Measurements from ENCODE around the gene NLE1.
A peak's percentile ranks its signal among the peaks of the same experiment; 100 is the strongest.
"Not testable (repeated sequence)": the region's sequence is repeated elsewhere in the genome, so short reads cannot be mapped to it uniquely, and the experiment has no call there.

NLE1 gene

DNA sequence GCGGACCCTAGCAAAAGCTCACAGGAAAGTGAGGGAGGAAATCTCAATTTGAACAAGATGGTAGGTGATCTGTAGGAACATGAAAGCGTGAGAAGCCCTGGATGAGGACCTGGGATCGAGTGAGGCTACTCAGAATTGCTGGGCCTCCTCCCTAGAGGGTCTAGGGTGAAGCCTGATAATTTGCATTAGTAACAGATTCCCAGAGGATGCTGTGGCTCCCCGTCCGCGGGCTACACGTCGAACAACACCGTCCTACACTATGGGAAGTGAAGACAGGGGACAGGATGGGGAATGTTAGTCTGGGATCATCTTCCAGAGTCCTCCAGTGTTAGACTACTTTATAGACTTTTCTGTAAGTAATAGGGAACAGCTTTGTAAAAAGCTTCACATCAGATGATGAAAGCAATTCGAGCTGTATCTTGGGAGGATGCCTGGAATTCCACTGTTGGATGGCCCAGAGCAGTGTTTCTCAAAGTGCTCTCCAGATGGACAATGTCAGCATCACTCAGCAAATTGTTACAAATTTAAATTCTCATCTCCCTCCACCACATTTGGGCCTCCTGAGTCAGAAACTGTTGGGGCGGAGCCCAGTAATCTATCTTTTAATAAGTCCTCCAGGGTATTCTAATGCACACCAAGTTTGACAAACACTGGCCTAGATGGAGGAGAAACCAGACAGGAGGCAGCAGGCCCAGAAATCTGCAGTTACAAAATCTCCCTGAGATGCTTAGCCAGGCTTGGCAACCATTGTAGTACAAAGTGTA is 14.2 kb downstream of the NLE1 start:
- DNase-seq, result no peak

DNA sequence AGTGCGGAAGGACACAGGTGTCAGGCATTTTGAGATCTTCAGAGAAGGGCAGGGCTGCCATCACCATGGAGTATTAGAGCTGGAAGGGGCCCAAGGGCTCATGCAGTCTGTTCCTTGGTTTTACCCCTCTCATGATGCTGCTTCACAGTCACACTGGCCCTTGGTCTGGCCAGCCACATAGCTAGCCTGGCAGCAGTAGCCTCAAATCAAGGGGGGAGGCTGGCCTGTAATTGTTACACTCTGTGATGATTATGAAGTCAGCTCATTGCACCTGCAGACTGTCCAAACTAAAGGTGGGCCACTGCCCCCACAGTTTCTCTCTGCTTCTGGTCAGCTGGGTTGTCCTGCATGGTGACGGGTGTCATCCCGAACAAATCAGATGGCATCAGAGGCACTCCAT is 20.8 kb downstream of the NLE1 start, which contains the start of gene FNDC8:
TSS of gene FNDC8 (plus strand) at position 301 of the 400 bp plus-strand sequence. CDS start at position 380, 79 bp downstream.
- DNase-seq, result no peak

DNA sequence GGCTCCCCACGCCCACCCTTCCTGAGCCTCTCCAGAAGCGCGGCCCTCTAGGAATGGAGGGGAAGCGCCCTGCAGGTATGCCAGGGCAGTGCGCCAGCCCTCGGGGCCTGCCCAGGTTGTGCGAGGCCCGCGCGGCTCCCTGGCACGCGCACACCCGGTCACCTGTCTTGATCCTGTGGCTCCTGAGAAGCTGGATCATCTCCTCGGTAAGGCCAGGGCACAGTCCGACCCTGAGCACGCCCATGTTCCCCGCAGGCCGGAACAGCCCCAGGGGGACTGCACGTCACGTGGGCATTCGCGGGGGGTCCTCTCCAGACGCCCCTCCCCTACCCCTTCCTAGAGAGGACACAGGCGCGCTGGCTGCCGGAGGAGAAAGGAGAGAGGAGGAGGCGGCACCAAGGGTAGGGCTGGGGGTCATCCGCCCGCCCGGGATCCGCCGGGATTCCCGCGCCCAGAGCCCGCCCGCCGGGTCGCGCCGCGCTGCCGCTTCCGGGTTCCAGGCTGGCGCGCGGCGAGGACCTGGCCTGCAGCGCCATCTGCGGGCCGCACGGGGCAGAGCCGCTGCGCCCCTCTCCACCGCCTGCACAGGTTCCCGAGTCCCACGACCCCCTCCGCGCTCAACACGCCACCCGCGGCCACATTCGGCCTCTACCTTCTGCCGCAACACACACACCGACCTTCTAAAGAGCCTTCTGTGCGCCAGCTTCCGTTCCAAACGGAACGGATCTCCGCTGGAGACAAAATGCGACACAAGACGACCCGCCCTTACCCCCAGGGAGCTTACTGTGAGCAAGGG is 22.5 kb downstream of the NLE1 start, which contains the start of gene RAD51D:
TSS of gene RAD51D (minus strand) at position 491 of the 796 bp plus-strand sequence. CDS start at position 244, 247 bp downstream.
- DNase-seq, result peak; percentile 59

DNA sequence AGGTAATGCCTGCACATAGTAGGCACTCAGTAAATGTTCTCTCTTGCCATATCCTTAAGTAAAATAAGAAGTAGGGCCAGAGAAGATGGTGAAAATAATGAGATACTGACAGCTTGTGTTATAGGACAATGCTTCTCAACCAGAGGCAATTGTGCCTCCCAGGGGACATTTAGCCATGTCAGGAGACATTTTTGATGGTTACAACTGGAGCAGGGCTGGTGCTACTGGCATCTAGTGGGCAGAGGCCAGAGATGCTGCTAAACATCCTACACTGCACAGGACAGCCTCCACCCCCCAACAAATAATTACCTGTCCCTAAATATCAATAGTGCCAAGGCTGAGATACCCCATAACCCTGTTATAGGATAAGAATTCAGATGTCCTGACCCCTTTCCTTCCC is 24.1 kb downstream of the NLE1 start:
- no peak for DNase-seq

DNA sequence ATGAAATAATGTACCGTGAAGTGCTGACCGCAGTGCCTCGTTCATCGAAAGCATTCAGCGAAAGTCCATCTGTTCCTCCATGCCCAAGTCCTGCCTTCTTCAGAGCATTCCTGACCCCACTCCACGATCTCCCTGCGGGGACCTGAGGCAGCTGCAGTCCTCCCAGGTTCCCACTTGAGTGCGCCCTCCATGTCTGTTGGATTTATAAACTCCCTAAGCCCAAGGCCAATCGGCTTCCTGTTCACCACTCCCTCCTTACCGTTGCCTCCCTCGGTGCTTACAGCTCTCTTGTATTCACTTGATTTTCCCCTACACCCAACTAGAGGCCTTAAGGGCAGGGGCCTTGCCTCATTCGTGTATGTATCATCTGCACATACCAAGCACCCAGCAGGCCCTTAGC is 25.3 kb downstream of the NLE1 start:
- DNase-seq, result no peak

DNA sequence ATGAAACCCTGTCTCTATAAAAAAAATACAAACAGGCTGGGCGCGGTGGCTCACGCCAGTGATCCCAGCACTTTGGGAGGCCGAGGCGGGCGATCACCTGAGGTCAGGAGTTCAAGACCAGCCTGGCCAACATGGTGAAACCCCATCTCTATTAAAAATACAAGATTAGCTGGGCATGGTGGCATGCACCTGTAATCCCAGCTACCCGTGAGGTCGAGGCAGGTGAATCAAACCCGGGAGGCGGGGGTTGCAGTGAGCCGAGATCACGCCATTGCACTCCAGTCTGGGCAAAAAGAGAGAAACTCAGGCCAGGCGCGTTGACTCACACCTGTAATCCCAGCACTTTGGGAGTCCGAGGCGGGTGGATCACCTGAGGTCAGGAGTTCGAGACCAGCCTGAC is 31.3 kb downstream of the NLE1 start:
- DNase-seq, result not testable (repeated sequence)

DNA sequence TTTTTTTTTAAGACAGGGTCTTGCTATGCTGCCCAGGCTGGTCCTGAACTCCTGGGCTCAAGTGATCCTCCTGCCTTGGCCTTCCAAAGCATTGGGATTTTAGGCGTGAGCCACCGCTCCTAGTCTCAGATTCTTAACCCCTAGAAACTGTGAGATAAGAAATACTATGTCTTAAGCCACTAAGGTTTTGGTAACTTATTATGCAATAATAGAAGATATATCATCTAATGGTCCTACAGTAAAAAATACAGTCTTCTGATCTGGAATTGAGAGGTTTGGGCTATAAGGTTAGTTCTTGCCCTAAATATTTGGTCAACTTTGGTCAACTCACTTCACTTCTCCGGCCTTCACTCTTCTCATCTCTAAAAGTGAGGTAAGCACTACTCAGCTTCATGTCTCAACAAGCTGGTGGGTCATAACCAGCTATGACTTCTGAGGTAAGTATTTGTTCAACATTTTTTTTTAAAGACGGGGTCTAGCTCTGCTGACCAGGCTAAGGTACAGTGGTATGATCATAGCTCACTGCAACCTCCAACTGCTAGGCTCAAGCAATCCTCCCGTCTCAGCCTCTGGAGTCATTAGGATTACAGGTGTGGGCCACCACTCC is 37.2 kb downstream of the NLE1 start:
- no peak for DNase-seq

DNA sequence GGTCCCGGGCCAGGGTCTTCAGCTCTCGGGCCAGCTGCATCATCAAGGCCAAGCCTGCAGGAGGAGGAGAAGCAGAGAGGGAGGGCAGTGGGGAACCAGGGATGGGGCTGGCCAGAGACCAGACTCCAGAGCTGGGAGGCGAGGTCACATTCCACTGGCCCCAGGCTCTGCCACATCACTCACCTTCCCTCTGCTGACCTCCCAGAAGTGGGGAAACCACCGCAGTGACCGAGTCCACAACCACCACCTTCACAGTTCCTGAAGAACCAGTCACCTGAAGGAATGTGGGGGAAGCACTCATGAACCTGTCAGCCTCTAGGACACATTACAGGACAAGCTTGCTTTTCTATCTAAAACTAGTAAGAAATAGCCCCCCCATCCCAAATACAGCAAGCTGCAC is 38.8 kb downstream of the NLE1 start:
- DNase-seq, result no peak

DNA sequence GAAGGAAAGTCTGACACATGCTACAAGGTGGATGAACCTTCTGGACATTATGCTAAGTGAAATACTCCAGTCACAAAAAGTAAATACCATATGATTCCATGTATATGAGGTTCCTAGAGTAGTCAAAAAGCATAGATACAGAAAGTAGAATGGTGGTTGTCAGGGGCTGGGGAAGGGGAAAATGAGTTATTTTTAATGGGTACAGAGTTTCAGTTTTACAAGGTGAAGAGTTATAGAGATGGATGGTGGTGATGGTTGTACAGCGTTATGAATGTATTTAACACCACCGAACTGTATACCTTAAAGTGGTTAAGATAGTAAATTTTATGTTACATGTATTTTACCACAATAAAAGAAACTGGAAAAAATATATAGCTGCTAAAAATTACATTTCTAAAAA is 40.4 kb downstream of the NLE1 start:
- DNase-seq, result no peak

DNA sequence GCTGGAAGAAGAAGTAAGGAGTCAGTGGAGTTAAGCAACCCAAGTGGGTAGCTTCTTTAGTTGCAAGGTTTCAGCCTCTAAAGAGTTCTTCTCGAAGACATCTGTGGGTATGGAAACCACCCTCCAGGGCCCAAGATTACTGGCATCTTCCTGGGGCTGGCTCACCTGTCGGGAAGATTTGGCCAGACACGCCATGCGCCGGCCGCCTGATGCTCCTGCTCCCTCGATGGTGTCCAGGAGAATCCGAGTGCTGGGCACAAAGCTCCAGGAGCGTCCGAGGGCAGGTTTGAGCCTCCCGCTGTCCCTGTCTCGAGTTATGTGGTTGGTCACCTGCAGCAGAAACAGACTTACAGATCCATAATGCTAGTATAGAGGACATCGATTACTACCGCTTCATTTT is 41.1 kb downstream of the NLE1 start:
- no peak for DNase-seq

DNA sequence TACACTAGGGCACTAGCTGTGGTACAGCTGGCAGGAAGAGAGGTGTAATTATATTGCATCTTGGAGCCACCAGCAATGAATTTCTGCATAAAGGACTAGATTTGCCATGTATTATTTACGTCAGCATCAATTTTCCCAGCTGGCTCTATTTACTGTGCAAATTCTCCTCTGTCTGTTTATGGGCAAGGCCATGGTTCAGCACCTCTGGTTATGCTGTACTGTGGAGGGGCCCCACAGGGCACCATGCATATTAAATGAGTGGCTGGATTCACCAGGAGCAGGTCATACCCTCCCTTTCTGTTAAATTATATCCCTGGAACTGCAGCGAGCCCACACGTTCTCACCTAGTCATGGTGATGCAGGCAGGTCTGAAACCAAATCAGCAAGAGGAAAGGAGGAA is 42.2 kb downstream of the NLE1 start:
- DNase-seq, result no peak

DNA sequence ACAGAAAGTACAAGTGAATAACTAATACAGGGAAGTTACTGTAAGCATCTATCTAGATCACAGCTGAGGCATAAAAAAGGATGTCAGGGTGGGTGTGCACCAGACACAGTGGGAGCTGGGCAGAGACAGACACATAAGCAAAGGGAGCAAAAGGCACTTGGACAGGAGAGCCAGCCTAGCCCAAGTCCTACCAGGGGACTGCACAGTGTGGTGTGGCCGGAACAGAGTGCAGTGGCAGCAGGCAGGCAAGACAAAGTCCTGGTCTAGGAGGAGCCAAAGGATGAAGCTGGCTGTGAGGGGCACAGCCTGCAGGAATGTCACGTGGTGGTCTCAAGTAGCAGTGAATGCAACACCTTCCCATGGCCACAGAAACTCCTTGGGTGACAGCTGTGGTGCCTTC is 44.3 kb downstream of the NLE1 start:
- DNase-seq, result no peak

DNA sequence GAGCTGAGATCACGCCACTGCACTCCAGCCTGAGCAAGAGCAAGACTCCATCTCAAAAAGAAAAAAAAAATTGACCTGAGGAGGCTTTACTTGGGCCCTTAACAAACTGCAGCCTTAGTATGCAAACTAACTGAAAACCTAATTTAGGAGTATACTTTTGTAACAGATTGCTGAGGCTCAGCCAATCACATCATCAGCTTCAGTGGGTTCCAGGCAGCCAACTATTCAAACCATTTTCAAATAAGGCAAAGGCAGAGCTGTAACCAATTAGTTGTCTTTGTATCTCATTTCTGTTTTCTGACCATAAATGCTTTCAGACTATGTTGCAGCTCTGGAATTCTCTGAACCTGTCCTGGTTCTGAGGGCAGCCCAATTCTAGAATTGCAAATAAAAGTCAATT is 46.4 kb downstream of the NLE1 start:
- DNase-seq, result no peak

DNA sequence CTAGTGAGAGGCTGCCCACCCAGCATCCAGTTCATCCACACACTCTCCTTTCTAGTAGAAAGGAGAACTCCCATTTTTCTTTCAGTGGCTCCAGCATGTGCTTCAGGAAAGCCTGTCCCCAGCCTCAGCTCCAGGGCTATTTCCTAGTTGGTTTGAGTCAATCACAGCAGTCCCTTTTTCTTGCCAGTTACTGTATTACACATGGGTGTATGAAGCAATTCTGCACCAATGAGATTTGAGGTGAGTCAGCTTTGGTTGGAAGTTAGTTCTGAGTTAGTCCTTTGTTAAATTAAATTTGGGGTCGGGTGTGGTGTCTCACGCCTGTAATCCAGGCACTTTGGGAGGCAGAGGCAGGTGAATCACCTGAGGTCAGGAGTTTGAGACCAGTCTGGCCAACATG is 47.2 kb downstream of the NLE1 start:
- DNase-seq, result no peak

DNA sequence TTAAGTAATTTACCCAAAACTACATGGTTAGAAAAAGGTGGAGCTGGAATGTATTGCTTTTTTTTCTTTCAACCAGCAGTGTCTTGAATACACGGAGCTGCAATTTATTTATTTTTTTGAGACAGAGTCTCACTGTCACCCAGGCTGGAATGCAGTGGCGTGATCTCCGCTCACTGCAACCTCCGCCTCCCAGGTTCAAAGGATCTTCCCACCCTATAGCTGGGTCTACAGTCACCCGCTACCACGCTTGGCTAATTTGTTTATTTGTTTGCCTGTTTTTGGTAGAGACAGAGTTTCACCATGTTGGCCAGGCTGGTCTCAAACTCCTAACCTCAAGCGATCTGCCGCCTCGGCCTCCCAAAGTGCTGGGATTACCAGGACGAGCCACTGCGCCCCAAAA is 51.4 kb downstream of the NLE1 start:
- not testable (repeated sequence) for DNase-seq

DNA sequence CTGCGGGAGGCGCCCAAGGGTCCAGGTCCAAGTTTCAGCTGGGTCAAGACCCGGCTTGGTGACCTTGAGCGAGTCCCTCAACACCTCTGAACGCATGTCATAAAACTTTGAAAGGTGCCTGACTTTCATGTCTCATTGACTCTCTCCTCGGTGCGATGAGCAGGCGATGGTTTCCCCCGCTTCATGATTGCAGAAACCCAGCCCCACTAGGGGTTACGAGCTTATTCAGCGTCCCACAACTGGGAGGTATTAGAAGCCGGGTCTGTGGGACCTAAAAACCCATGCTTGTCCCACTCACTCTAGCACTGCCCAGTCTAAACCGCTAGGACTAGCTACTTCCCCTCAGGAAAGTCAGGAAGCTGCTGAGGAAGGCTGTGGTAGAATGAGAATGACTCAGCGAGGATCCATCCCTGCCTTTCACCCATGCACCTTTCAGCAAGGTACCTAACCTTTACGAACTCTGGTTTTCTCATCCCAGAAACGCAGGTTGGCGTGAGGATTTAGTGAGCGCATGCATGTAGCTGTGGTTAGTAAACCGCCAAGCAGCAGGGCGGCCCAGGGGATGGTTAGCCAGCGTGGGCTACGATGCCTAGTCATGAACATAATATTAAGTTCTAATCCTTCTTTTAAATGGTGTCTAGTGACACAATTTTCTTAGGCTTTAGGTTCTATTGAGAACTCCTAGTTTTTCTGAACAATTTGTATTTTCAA is 52.4 kb downstream of the NLE1 start:
- no peak for DNase-seq

DNA sequence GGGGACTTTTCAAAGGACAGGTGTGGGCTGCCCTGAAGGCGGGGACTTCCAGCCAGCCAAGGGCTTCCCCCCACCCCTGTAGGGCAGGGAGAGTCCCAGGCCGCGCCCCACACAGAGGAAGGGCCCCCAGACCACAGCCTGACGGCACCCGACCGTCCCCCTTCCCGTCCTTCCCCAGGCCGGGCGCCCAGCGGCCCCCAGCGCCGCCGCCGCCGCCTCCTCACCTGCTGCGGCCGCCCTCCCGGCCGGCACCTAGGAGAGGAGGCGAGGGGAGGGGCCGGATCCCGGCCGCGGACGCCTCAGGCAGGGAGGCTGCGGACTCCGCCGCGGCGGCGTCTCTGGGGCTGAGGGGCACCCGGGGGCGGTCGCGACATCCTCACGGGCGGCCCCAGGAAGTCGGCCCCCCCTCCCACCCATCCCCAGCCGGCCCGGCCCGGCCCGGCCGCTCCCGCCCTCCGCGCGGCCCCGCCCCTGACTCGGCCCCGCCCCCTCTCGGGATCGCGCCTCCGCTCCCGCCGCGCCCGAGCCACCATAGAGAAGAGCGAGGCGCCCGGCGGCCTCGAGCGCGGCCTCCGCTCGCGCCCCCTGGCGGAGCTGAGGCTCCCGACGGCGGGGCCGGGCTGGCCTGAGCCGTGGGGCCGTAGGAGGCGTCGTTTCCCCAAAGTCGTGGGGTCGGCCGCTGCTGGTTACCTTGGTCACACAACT is 53.1 kb downstream of the NLE1 start:
- peak; percentile 29 for DNase-seq

DNA sequence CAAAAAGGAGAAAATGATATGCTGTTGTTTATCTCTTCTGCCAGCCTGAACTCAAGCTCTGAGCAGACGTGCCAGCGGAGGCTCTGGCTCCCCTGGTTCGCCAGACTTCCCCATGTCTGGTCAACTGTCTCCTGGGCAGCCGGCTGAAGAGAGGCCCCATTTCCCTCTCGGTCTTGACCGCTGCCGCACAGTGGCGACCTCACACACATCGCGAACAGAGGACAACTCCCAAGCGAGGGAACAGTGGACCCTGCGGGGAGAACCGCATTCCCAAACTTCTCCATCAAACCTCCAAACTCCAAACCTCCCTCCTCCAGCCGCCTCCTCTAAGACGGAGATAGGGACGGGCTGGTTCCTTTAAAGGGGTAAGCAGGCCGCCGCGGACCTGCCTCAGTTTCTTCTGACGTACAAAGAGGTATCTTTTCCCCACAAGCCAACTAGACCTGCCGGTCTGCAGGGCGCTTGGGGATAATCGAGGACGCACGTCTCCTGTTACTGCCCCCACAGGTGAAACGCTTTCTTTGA is 53.7 kb downstream of the NLE1 start:
- DNase-seq, result no peak

DNA sequence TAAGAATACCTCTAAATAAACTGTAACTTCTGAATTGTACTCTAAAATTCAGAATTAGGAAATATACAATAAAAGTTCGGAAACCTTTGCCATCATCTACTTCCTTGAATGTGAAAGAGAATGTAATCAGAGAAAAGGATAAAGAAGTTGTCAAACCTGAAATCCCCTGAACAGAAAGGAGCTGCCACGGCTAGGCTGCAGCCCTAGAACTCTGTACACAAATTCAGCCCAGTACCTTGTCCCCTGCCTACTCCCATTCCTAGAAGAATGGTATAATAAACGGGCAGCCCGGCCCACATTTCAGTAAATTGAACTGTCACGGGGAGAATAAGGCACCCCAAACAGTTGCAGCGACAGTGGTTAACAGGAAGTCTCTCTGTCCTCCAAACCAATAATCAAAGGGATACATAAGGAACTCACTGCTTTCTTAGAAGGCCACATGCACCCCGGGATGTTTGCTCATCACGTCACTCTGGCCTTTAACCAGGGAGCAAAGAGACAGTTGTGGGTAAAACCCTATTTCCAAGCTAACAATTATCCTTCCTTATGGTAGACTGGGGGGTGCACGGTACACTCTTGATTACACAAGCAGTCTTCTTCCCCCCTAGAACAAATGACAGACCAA is 54.3 kb downstream of the NLE1 start:
- no peak for DNase-seq

DNA sequence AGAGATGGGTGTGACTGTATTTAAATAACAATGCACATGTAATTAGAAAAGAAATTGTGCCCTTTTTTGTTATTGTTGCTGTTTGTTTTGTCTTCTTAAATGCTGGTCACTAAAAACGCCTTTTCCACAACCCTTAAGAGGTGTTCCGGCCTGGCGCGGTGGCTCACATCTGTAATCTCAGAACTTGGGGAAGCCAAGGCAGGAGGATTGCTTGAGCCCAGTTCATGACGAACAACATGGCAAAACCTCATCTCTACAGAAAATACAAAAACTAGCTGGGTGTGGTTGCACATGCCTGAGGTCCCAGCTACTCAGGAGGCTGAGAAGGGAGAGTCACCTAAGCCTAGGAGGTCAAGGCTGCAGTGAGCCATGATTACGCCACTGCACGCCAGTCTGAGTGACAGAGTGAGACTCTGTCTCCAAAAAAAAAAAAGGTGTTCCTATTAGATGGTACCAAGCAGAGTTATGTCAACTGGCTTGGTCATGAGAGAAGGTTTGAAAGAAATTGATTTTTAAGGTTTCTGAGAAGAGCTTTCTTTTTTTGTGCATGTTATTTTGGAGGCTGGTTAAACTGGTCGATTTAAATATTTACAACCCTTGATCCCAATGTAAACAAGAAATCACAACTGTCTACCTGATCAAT is 55.1 kb downstream of the NLE1 start:
- DNase-seq, result no peak

DNA sequence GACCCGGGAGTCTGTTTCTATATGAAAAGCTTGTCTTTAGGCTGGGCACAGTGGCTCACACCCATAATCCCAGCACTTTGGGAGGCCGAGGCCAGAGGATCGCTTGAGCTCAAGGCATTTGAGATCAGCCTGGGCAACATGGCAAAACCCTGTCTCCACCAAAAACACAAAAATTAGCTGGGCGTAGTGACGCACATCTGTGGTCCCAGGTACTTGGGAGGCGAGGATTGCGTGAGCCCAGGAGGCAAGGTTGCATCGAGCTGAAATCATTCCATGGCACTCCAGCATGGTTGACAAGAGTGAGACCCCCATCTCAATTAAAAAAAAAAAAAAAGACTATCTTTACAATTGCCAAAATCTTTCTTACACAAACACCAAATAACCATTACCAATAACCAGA is 55.9 kb downstream of the NLE1 start:
- DNase-seq, result no peak

Measured in DMS 273 treated with DMSO at 0.1 percent for 48 hours (cell line).